ENCODE results near the gene SLC25A21.

SLC25A21 gene

GRCh38 chr14:36857136-36857535 is 315.3 kb downstream of the SLC25A21 start:
- no peak for DNase-seq

DNA sequence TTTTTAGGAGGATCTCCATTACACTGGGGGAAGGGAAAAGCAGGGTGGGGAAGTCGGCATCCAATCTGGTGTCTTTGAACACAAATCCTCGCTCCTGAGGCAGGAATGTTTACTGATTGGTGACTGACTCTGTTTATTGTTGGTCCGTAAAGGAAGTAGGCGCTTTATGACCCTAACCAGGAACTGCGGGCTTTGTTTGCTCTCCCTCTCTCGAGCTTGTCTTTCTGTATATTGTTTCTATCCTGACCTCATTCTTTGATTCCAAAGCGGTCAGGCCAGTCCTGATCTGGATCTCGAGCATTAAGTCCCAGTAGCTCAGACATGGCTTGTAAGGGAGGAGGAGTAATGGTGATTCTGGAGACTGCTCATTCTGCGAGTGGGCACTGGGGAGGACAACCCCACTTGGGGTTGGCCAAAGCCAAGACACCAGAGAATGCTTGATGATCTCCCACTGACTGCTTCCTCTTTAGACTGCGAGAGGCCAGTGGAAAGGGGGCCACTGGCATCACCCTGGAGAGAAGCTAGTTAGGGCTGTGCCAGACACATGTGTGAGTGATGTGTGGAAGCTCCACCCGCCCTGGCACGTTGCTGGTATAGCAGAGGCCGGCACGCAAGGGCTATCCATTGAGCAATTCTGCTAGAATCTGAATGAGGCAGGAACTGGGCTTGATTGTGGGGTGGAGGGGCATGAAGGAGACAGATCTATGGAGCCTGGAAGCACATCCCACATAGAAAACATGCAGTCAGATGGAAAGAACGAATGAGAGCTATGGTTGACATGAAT is 316.1 kb downstream of the SLC25A21 start:
- no peak for DNase-seq

- no peak for DNase-seq
These were observed 317.0 kb downstream of the SLC25A21 start for GRCh38 chr14:36855396-36855795.

DNA sequence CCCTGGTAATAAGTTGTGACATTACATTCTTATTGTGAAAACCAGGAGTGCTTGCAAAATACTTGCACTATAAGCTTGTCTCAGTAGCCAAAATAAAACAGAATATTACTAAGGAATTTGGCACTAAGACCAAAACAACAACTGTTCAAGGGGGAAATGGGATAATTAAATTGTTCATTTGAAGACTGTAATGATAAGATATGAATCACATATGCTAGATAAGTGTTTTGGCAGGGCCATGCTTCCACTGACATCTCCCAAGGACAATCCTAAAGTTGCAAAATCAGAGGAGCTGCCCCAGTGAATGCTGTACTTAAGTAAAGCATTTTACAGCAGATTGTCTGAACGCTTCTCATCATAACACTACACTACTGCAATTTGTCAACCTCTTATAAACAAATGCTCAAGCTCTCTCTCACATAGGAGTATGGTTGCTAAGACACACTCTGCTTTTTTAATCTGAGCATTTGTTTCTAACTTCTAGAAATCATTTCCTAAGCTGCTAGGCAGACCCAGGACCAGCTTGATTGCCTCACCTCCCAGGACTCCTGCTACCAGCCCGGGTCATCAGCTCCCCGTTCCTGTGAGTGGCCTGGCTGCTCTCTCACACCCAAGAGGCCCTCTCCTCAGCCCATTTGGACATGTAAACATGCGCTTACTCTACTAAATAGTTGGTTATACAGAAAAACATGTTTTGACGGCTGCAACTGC is 319.3 kb downstream of the SLC25A21 start:
- no peak for DNase-seq

DNA sequence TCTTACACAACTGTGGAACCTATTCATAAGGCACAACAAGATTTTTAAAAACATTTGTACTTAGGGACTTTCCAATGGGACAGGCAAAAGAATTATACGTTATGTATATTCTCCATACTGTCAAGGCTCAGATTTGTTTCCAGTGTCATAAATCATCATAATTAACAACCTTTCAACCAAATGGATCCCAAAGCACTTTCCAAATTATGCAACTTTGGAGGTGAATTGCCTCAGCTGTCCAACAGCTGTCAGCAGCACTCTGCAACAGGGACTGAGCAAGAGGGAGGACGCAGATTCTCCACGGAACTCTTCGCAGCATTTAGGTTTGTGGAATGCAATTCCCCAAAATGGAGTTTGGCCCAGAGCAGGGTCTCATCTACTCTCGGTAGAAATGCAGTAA is 324.2 kb downstream of the SLC25A21 start:
- no peak for DNase-seq

DNA sequence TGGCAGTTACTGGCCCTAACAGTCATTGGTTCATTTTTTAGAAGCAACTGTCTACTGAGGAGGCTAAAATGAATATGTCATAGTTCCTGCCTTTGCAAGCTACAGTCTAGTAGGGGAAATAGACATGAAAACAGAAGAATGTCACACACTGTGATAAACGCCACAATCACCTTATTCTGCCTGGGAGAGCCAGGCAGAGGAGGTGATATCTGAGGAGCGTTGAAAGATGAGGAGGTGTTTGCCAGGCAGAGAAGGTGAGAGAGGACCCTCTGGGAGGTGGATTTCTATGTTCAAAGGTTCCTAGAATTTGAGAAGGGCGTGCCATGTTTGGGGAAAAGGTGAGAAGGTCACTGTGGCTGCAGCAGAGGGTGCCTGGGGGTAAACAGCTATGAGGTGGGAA is 325.0 kb downstream of the SLC25A21 start:
- DNase-seq, result no peak

- DNase-seq, result no peak
These were observed 326.9 kb downstream of the SLC25A21 start for GRCh38 chr14:36845356-36846012.

DNA sequence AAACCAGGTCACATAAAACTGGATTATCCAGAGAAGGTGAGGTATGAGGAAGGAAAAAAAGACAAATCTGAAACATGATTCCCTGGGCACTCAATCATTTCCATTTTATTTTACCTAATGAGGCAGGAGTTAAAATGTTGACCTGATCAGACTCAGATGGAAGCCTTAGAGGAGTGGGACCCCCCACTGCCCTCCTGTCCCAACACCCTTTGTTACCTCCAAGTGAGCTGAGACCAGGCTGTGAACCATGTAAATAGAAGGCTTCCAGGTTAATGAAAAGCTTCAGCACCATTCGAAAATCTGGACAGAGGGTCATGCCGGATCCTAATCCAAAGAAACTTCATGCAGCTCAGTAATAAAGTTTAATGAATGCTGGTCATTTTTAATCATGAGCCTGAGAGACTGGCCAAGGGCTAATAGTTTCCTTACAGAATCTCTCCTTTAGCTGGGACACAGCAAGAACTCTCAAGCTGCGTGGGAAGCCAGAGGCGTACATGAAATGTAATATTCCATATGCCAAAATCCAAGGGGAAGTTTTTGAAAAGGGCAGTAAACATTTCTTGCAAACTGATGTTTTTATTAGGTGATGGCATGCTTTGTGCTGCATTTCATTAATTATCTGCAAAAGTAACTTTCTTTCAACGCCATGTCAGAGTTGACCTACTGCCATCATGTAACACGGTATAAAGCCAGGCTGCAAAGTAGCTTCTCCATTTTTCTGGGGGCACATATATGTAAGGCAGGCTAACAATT is 327.8 kb downstream of the SLC25A21 start:
- no peak for DNase-seq

- no peak for DNase-seq
These were observed 329.0 kb downstream of the SLC25A21 start for GRCh38 chr14:36843410-36843809.

- DNase-seq, result no peak
These were observed 337.3 kb downstream of the SLC25A21 start for GRCh38 chr14:36835128-36835527.

DNA sequence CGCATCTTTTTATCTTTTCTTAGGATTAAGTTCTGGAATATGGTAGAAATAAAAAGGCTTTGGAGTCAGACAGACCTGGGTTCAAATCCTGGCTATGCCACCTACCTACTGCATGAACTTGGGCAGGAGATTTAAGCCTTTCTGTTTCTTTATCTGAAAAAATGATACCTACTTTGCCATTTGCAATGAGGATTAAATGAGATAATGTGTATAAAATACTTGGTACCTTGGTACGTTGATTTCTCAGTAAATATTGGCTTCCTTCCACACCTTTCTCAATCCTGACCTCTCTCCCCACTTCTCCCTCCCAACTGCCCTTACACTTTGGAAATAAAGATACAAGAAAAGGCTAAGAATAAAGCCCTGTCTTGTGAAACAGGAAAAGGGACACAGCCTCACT is 338.1 kb downstream of the SLC25A21 start:
- no peak for DNase-seq

GRCh38 chr14:36829547-36829946 is 342.9 kb downstream of the SLC25A21 start:
- DNase-seq, result no peak

DNA sequence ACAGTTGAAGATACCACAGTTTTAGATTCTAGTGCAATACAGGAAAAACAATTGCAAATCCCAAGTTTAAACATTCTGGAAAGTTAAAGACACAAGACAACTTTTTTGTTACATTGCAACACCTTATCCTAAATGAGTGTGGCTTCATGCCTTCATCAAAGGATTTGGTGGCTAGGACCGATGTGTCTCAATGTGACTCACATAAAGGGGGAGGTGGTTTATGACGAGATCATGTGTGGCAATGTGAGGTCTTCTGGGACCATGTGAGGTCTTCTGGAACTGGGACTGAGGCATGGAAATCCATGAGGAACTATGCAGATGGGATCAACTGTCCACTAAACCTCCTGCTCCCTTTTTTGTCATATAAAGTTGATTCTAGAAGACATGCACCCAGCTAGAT is 344.5 kb downstream of the SLC25A21 start:
- DNase-seq, result no peak

GRCh38 chr14:36826614-36827013 is 345.8 kb downstream of the SLC25A21 start:
- DNase-seq, result no peak

- DNase-seq, result no peak
These were observed 347.6 kb downstream of the SLC25A21 start for GRCh38 chr14:36824854-36825253.

DNA sequence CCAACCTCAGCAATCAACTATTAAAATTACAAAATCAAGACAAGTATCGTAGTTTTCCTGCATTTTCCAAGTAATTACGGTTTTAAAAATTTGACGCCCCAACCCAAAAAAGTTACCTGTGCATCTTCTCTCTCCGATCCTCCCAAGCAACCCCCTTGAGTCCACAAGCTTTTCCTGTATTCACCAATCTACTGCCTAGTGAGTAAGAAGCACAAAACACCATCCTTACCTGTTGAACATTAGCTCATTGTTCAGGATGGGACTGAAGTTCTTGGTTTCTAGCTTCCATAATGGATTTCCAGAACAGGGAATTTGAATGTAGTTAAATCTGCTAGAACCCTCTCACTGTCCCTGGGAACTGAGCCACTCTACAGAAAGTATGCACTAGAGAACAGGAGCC is 348.8 kb downstream of the SLC25A21 start:
- DNase-seq, result no peak

DNA sequence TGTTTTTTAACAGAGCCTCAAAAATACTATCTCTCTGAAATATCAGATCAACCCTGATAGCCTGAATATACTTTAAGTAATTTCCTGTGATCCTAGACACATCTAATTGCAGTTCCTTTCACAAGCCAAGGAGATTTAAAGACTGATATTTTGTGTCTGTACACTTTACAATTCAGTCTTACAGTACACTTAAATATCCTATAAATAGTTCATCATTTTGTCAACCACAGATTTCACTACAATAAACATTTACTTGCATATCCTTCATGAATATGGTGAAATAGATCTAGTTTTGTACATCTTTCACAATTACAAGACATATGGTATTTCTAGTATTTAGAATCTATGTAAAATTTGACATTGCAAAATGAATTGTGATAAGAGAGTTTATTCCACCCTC is 349.7 kb downstream of the SLC25A21 start:
- no peak for DNase-seq

GRCh38 chr14:36820901-36821300 is 351.5 kb downstream of the SLC25A21 start:
- DNase-seq, result no peak

- no peak for DNase-seq
These were observed 352.2 kb downstream of the SLC25A21 start for GRCh38 chr14:36820111-36820709.

- no peak for DNase-seq
These were observed 353.5 kb downstream of the SLC25A21 start for GRCh38 chr14:36818794-36819384.

DNA sequence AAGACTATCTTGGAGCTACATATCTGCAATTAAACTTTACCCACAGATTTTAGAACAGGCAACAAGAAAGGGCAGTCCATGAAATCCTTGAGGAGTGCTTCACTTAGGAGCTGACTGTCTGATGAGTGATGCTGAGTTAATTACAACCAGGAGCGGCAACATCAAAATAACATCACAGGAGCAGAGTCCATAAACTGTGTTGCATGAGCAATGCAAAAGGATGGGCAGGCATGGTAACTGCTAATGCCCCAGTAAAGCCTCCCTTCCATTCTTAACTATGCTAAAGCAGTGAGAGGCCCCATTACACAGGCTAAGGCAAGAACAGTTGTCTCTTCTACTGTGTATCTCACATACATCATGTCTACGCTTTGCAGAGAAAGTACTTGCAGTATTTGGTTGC is 354.2 kb downstream of the SLC25A21 start:
- DNase-seq, result no peak

Data from activated CD4-positive, alpha-beta T cell treated with anti-CD3 and anti-CD28 coated beads for 1 hour (primary cell).